H7 (cell line): Measurements from ENCODE around the gene LIMS4. TPM values are rescaled to one million over a fixed set of nuclear protein-coding genes. Genes with fewer than 3 reads are reported as not detected.
"Not testable (repeated sequence)": the region's sequence is repeated elsewhere in the genome, so short reads cannot be mapped to it uniquely, and the experiment has no call there.

Experiments used
- DNase-seq: peaks from one replicate; pipeline ENCODE4 v3.0.0; 2012
- H3K27me3 ChIP-seq: 2 replicates; pipeline ENCODE4 v1.6.0; 2011; ENCODE audit warnings: mild to moderate bottlenecking, low read length; ENCODE audit not compliant: control insufficient read depth, insufficient read depth
- H3K36me3 ChIP-seq: replicated peaks from 2 replicates; pipeline ENCODE4 v1.5.1; 2011; ENCODE audit warnings: low read length; ENCODE audit not compliant: control insufficient read depth, insufficient read depth
- H3K4me3 ChIP-seq: 2 replicates; pipeline ENCODE4 v1.5.1; 2011; ENCODE audit warnings: low read depth, mild to moderate bottlenecking, control low read depth, low read length, moderate library complexity; ENCODE audit not compliant: insufficient read depth
- total RNA-seq: library from RNA; depleted of rRNA; stranded (reverse); fragments of >200 nt; shearing (Covaris generic); gene quantifications from 2 replicates; pipeline ENCODE4 v1.2.3, GENCODE V29; 2014; rRNA removed

The LIMS4 gene, protein sequence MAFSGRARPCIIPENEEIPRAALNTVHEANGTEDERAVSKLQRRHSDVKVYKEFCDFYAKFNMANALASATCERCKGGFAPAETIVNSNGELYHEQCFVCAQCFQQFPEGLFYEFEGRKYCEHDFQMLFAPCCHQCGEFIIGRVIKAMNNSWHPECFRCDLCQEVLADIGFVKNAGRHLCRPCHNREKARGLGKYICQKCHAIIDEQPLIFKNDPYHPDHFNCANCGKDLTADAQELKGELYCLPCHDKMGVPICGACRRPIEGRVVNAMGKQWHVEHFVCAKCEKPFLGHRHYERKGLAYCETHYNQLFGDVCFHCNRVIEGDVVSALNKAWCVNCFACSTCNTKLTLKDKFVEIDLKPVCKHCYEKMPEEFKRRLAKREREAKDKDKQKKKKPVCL
- 0.07 TPM in 1 of 2 replicates, not detected in the other for total RNA-seq

DNA sequence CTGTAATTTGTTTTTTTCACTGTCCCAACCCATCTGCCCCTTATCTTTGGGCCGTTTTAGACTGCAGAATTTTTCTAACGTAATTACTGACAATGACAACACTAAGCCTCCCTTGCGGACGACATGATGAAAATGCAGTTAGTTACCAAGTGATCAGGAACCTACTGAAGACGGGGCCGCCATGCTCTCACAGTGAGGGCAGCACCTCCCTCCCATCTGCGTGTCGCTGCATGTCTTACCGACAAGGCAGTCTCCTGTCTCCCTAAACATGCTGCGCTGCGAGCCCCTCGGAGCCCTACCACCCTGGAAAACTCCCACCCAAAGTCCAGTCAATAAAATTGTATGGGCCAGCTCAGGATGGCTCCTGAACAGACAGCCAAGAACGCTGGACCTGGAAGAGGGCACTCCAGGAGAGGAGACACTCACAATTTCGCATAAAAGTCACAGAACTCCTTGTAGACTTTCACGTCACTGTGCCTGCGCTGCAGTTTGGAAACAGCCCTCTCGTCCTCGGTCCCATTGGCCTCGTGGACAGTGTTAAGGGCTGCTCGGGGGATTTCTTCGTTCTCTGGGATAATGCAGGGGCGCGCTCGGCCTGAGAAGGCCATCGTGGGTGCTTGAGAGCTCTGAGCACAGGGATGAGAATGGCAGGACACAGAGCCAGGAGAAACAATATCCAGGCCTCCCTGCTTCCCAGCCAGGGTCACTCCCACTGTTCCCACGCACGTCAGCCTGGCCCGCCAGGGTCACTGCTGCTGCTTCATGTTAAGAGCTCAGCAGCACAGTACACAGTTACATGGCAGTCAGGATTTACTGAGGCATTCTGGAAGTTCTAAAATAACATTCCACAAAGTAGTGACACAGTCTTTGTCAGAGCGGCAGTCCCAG, at the start of gene LIMS4:
Gene LIMS4 (minus strand): TSS at position 646 of the 888 bp plus-strand sequence. CDS start 38 bp downstream, at position 608.
- DNase-seq, H3K36me3 ChIP-seq, H3K4me3 ChIP-seq, H3K27me3 ChIP-seq: not testable (repeated sequence)

DNA sequence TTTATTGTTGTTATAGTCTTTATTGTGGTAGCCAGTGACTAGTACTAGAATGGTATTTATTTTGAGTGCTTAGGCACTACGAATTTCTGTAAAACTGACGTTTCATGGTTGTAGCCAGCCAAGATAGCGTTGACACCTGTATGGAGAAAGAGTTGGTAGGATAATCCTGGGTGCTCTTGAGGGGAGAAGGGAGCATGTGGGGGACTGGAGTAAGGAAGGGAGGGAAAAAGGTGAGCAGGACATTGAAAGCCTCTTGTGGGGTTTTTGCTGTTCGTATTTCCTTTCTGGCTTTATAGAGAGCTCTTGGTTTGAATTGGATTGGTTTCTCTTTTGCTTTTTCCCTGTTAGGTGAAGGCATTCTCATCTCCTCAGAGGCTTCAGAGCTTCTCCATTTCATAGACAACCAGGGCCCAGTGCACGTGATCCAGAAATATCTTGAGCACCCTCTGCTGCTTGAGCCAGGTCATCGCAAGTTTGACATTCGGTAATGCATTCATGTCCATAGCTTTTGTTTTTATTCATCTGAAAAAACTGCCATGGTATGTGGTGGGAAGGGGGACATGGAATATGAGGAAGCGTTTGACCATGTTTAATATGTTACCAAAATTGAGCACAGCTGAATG, 27.2 kb upstream of the LIMS4 start:
- H3K4me3 ChIP-seq, H3K27me3 ChIP-seq, DNase-seq, H3K36me3 ChIP-seq: not testable (repeated sequence)

DNA sequence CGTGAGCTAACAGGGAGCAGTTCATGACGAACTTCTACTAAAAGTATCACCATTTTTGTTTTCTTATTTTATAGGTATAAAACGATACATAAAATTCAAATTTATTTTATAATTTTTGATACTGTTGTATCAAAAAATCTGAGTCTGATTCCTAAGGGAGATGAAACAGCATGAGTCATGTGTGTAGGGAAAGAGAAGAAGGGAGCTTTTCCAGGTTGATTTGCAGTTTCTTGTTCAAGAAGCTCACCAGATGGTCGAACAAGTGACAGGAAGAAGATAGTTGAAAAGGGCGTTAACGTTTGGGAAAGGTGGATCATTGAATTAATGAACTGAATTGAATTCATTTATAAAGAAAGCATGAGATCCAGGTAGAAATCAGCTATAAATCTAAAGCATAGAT, 23.4 kb upstream of the LIMS4 start:
- DNase-seq, H3K4me3 ChIP-seq, H3K27me3 ChIP-seq, H3K36me3 ChIP-seq: not testable (repeated sequence)

DNA sequence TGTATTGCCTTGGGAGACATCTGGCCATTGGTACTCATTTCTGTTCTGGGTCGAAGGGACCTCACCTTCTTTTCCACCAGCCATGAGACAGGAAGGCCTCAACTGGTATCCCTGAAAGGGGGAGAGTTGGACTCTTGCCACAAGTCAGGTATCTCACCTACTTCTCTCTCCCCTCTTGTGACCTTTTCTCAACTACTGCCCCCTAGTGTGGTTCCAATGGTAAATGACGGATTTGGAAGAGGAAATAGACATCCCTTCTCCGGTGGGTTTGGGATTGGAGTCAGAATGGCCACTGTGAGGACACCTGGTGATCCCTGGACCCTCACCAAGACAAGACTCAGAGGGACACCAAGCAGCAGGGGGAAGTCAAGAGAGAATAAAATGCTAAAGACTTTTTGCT, 21.9 kb upstream of the LIMS4 start:
- not testable (repeated sequence) for H3K27me3 ChIP-seq, DNase-seq, H3K4me3 ChIP-seq, H3K36me3 ChIP-seq

DNA sequence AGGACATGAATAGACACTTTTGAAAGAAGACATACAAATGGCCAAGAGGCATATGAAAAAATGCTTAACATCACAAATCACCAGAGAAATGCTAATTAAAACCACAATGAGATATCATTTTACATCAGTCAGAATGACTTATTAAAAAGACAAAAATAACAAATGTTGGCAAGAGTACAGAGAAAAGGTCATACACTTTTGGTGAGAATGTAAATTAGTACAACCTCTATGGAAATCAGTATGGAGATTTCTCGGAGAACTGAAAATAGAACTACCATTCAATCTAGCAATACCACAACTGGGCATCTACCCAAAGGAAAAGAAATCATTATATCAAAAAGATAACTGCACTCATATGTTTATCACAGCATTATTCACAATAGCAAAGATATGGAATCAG, 16.4 kb upstream of the LIMS4 start:
- H3K4me3 ChIP-seq, H3K36me3 ChIP-seq, DNase-seq, H3K27me3 ChIP-seq: not testable (repeated sequence)

DNA sequence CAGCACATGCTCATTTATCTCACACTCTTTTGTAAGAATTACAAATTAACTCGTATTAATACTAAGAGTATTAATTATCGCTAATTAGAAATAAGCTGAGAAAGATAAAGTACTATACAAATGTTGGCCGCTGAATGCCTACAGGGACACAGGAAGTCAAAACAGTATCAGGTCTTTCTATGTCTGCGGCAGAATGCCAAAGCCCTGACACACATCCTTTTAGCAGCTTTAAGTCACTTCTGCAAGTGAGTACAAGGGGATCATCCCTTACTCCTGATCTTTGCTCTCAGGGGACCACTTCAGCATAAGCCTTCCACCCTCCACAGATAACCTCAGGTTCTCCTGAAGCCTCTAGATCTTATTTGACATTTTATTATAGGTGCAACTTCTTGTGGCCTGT, 10.1 kb upstream of the LIMS4 start:
- H3K36me3 ChIP-seq, H3K27me3 ChIP-seq, H3K4me3 ChIP-seq, DNase-seq: not testable (repeated sequence)

DNA sequence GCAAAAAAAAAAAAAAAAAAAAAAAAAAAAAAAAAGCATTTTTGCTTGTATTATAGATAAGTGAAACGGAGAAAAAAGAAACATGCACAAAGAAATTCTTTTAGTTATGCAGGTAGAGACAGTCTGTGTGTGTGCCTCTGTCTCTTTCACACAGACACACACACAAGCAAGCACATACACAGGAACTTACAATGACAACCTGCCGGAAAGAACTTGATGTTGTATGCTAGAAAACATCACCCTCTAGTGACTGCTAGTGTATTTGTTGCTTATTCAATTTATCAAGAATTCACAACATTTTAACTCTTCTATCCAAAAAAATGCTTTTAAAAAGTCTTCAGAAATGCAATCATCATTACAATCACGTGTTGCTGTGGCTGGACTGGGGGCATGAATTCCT, 8.6 kb upstream of the LIMS4 start:
- not testable (repeated sequence) for H3K27me3 ChIP-seq, DNase-seq, H3K36me3 ChIP-seq, H3K4me3 ChIP-seq

DNA sequence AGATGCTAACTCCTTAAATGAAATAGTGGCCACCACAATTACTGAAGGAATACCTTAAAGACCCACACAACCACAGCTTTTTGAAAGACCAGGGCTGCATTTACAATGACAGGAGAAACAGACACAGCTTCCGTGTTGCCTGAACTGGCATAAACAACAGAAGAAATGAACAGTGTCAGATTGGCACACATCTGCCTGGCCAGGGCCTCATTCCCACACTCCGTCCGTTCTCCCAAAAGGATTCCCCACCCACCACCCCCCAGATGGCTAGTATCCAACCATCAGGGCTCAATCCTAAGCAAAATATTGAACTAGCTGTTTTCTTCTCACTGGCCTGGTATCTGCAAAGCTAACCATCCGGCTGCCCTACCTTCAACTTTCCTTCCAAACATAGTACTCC, 7.5 kb upstream of the LIMS4 start:
- DNase-seq, H3K36me3 ChIP-seq: not testable (repeated sequence)

DNA sequence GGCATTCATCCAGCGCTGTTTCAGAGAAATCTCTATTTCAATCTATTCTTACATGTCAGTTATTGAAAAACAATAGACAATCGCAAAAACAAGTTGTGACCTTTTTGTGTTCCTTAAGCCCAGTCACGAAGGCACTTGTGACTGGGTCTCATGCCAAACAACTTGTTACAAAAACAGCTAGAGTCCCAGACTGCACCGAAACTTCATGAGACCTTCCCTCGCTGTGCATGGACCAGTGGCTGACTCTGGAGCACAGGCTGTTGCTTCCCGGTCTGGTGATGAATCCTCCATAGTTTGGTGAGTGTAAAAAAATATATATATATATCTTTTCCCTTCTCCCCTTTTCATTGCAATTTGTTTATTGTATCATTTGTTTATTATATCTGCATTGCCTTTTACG, 4.8 kb upstream of the LIMS4 start:
- not testable (repeated sequence) for DNase-seq, H3K27me3 ChIP-seq, H3K36me3 ChIP-seq, H3K4me3 ChIP-seq

More for the DNA sequence above, 7.5 kb upstream of the LIMS4 start:
- not testable (repeated sequence) for H3K4me3 ChIP-seq, H3K27me3 ChIP-seq

DNA sequence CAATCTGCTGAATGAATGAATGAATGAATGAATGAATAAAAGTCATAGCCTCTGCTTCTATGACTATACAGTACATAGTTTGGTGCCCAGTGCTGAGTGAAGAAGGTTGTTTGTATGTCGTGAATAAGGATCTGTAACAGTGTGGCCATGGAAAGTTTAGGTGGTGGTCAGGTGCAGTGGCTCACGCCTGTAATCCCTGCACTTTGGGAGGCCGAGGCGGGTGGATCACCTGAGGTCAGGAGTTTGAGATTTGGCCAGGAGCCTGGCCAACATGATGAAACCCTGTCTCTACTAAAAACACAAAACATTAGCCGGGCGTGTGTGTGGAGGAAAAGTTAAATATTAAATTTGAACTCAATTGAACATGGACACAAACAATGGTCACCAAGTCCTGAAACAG, 4.3 kb upstream of the LIMS4 start:
- not testable (repeated sequence) for H3K4me3 ChIP-seq, DNase-seq, H3K36me3 ChIP-seq, H3K27me3 ChIP-seq

DNA sequence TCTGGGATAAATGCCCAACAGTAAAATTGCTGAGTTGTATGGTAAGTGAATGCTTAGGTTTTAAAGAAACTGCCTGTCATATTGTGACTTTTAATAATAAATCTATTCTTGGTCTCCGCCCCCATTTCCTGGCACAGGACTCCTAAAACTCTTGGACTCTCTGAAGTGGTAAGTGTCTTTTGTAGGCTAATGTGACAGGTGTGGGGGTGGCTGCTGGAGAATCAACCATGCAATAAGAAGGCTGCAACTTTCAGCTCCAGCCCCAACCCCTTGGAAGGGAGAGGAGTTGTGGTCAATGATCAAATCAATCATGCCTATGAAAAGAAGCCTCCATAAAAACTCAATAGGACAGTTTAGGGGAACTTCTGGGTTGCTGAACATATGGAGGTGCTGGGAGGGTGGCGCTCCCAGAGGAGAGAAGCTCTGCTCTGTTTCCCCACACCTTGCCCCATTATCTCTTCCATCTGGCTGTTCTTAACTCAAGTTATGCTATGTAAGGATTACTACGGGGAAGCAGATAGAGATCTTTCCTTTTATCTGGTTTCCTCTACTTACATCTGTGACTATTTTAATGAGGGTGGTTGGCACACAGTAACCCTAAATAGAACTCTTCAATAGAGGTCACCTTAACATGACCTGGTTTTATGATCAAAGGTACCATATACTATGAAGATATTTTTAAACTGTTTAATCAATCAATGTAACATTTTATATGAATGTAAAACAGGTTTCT, 3.2 kb upstream of the LIMS4 start:
- not testable (repeated sequence) for H3K27me3 ChIP-seq

DNA sequence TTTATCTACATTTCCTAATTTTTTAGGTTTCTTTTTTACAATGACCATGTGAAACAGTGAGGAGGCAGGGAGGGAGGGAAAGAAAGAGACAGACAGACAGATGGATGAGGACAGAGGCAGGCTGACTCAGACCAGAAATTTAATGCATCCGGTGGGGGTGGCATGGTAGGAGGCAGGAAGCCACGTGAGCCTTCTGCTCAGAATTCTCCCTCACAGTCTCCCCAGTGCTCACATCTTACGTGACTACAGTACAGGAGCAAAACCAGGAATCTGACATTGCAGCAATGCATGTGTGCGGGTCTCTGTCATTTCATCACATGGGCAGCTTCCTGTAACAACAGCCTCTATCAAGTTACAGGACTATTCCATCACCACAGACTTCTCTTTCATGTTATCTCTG, 2.3 kb upstream of the LIMS4 start:
- not testable (repeated sequence) for H3K27me3 ChIP-seq, H3K36me3 ChIP-seq, DNase-seq, H3K4me3 ChIP-seq

More for the DNA sequence above, 3.2 kb upstream of the LIMS4 start:
- not testable (repeated sequence) for H3K36me3 ChIP-seq, DNase-seq, H3K4me3 ChIP-seq

DNA sequence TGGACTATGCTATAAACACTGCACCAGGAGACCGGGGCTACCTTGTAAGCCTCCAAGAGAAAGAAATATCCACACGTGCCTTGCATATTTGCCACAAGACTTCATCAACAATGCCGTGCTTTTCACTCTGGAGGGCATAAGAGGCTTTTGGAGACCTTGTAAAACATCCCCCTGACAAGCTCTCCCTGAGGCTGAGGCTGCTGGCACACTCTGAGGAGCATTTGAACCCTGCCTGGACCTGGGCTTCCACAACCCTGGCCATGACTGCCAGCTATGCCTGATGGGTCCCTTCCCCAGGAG, 393 bp upstream of the LIMS4 start:
- H3K4me3 ChIP-seq = not testable (repeated sequence)

DNA sequence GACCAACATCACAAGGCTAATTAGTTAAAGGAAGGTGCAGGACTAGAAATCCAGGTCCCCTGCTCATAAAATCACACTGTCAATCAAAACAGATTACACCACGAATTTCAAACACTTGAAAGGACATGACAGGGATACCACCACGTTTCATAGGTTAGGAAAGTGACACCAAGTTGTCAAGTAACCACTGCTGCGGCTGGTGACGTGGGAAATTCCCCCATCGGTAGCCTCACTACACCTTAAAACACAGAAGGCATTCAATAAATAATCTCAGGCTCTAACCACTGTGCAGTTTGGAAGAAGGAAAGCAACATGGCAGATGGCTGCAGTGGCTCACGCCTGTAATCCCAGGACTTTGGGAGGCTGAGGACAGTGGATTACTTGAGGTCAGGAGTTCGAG, 3.7 kb downstream of the LIMS4 start:
- not testable (repeated sequence) for DNase-seq, H3K36me3 ChIP-seq, H3K27me3 ChIP-seq, H3K4me3 ChIP-seq

More for the DNA sequence above, 393 bp upstream of the LIMS4 start:
- not testable (repeated sequence) for H3K27me3 ChIP-seq, H3K36me3 ChIP-seq, DNase-seq
